HCEC 1CT (cell line): ENCODE data around the gene PLCB3.
A peak's percentile ranks its signal among the peaks of the same experiment; 100 is the strongest.

Source experiments
- DNase-seq: peaks from one replicate; pipeline ENCODE4 v3.0.0-alpha.2; 2017

The PLCB3 gene

GRCh38 chr11:64252003-64252872 is 908 bp downstream of the PLCB3 start:
- DNase-seq = peak; percentile 59

DNA sequence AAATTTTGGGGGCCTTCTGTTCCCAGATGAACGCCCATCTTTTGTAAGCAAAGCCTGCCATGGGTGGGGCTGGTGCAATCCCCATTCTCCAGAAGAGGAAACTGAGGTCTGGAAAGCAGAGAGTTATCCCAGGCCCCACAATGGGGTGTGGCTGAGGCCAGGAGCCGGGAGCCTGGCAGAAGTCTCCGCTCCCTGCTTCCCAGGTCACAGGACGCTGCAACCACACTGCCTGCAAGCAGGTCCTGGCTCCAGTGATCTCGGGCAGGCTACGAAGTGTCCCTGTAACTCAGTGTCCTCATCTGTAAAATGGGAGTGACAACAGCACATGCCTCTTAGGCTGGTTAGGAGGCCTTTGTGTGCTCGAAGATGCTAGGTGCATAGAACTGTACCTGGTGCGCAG is 1.7 kb downstream of the PLCB3 start:
- DNase-seq = no peak

DNA sequence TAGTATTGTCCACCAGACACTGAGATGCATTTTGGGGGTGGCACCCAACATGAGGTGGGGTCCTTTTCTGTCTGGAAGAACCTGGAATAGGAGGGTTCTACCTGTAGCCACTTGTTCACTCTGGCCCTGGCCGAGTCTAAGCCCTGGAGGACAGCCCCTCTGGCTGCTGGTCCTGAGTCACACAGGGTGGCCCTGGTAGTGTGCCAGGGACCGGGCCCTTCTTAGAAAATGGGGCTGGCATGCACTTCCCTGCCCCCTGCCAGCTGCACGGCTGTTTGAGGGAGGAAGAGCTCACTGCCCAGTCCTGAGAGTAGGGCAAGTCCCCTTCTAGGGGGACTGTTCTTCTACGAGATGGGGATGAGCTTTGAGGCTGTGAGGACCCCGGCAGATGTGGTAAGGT is 2.2 kb downstream of the PLCB3 start:
- no peak for DNase-seq

- no peak for DNase-seq
Observed at GRCh38 chr11:64254326-64254725, 3.0 kb downstream of the PLCB3 start.

DNA sequence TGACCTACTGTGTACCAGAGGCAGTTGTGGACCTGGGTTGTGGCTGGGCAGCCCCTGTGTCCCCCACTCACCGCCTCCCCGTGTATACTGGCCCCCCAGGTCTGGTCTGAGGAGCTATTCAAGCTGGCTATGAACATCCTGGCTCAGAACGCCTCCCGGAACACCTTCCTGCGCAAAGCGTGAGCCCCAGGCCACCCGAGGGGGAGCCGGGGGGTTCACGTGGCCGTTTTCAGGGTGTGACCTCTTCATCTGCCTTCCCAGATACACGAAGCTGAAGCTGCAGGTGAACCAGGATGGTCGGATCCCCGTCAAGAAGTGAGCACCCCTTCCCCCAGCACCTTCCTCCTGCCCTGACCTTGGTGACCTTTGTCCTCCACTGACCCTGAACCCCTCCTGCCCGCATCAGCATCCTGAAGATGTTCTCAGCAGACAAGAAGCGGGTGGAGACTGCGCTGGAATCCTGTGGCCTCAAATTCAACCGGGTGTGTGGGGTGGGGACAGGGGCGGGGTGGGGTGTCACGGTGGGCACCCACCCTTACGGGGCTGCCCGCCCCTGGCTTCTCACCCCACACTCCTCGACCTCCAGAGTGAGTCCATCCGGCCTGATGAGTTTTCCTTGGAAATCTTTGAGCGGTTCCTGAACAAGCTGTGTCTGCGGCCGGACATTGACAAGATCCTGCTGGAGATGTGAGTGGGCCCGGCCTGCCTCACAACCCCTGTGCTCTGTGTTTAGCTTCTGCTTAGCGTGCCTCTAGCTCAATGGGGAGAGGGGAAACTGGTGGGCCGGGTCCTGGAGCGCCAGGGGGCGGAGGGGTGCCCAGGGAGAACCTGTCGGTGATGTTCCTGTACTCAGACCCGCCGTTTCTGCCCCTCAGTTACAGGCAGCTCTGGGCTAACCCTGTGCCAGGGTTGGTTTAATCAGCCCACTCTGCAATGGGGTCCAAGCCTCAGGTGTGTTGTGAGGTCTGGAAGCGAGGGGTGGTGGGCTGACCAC is 4.1 kb downstream of the PLCB3 start:
- no peak for DNase-seq

DNA sequence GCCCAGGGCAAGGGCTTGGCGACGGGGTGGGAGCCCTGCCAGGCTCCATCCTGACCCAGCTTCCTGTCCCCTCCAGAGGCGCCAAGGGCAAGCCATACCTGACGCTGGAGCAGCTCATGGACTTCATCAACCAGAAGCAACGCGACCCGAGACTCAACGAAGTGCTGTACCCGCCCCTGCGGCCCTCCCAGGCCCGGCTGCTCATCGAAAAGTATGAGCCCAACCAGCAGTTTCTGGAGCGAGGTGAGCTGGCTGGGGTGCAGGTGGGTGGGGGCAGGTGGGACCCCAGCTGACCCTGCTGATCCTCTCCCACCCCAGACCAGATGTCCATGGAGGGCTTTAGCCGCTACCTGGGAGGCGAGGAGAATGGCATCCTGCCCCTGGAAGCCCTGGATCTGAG is 5.0 kb downstream of the PLCB3 start:
- no peak for DNase-seq

GRCh38 chr11:64258356-64258755 is 7.0 kb downstream of the PLCB3 start:
- DNase-seq = no peak

GRCh38 chr11:64258946-64259532 is 7.7 kb downstream of the PLCB3 start:
- no peak for DNase-seq

- DNase-seq = no peak
Observed at GRCh38 chr11:64259533-64260067, 8.3 kb downstream of the PLCB3 start.

- DNase-seq = no peak
Observed at GRCh38 chr11:64260147-64260708, 8.9 kb downstream of the PLCB3 start.

GRCh38 chr11:64261556-64262080 is 10.3 kb downstream of the PLCB3 start:
- DNase-seq = no peak

DNA sequence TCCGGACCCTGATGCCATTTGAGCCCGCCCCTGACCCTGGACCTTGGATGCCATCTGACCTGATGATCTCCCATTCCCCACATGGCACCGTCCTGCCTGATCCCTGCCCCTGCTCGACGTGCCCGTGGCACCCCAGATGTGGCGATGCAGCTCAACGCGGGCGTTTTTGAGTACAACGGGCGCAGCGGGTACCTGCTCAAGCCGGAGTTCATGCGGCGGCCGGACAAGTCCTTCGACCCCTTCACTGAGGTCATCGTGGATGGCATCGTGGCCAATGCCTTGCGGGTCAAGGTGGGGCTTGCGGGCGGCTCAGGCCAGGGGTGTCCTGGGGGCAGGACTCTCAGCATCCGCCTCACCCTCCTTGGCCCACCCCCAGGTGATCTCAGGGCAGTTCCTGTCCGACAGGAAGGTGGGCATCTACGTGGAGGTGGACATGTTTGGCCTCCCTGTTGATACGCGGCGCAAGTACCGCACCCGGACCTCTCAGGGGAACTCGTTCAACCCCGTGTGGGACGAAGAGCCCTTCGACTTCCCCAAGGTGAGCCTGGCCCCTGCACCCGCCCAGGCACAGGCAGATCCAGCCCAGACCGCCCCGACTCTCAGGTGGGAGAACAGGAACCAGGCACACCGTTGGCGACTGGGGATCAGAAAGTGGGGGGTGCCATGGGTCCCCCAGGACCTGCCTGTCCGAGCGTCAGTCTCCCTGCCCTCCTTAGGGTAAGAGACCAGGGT is 11.1 kb downstream of the PLCB3 start:
- DNase-seq = no peak

- peak; percentile 28 for DNase-seq
Observed at GRCh38 chr11:64263021-64263946, 12.0 kb downstream of the PLCB3 start.

DNA sequence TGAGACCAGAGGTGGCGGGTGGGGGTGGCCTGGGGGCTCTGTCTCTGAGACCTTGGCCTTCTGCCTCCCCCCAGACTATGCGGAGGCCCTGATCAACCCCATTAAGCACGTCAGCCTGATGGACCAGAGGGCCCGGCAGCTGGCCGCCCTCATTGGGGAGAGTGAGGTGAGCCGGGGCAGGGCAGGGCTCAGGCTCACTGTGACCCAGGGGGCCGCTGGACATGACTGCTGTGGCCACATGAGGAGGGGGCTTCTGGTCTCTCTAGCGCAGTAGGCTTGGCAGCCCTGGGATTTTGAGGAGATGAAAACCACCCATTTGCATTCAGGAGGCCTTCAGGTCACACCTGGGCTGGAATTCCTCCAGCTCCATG is 12.6 kb downstream of the PLCB3 start:
- DNase-seq = no peak

DNA sequence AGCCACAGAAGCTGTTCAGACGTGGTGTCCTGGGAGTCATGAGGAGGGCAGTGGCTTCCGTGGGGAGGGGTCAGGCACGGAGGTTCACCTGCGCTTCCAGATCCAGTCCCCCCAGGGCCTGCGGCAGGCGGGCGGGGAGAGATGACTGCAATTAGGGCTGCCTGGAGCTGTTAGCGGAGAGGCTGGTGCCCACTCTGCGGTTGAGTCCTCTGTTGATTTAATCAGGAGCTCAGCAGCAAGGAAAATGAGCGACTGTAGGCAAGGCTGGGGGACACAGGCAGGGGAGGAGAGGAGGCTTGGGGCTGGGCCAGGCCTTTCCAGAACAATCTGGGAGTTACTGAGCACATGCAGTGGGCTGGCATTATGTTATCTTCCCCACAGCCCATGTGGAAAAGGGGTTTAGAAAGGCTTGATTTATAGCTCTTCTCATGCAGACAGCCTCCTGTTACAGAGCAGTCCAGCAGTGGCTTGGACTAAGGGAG is 13.1 kb downstream of the PLCB3 start:
- DNase-seq = no peak

DNA sequence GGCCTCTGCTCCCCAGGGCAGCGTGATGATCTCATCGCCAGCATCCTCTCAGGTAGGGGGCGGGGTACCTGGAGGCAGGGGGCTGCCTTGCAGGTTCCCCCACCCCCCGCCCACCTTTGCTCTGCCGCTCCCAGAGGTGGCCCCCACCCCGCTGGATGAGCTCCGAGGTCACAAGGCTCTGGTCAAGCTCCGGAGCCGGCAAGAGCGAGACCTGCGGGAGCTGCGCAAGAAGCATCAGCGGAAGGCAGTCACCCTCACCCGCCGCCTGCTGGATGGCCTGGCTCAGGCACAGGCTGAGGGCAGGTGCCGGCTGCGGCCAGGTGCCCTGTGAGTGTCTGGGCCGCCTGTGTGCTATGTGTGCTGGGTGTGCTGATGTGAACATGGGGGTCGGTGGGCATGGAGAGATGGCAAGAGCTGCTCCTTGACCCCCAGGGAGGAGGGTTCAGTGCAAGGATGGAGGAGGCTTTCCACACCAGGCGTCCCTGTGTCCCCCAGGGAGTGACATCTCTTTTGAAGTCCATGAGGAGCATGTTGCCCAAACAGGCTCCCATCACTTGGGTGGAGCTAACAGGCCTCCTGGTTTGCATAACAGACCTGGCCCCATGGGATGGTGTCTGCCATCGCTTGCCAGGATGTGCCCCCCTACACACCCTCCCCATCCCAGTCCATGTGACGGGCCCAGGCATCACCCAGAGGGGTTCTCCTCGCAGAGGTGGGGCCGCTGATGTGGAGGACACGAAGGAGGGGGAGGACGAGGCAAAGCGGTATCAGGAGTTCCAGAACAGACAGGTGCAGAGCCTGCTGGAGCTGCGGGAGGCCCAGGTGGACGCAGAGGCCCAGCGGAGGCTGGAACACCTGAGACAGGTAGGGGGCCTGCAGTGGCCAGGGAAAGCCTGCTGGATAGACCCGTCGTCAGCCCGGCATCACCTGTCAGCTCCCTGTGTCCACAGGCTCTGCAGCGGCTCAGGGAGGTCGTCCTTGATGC is 14.1 kb downstream of the PLCB3 start:
- no peak for DNase-seq

- DNase-seq = no peak
Observed at GRCh38 chr11:64266339-64266738, 15.0 kb downstream of the PLCB3 start.

- no peak for DNase-seq
Observed at GRCh38 chr11:64267207-64267945, 16.0 kb downstream of the PLCB3 start.
